GM12878 (cell line): ENCODE data around the gene HCFC1. TPM values are rescaled to one million over a fixed set of nuclear protein-coding genes. Genes with fewer than 3 reads are reported as not detected.

Experiments used
- BCL3 ChIP-seq: IDR thresholded peaks from 2 replicates; pipeline ENCODE4 v1.6.1; 2011; ENCODE audit warnings: borderline replicate concordance, low read depth, mild to moderate bottlenecking, moderate library complexity, low read length; ENCODE audit not compliant: insufficient read depth, poor library complexity, severe bottlenecking
- CREM ChIP-seq: IDR thresholded peaks from 2 replicates; pipeline ENCODE4 v1.6.1; 2014; ENCODE audit warnings: antibody characterized with exemption, low read depth
- EGR1 ChIP-seq, 2 experiments: IDR thresholded peaks; 1 replicate in 1 of 2; 2 replicates in 1 of 2; pipeline ENCODE4 v1.6.1; 2011 to 2012; ENCODE audit warnings: low read depth in 2 of 2, low read length in 2 of 2, borderline replicate concordance in 1 of 2, mild to moderate bottlenecking in 1 of 2, moderate library complexity in 1 of 2
- EZH2 ChIP-seq: IDR thresholded peaks from 2 replicates; pipeline ENCODE4 v1.6.1; 2012; ENCODE audit warnings: low read depth, mild to moderate bottlenecking, control low read depth, inconsistent platforms, low read length, borderline replicate concordance; ENCODE audit not compliant: control insufficient read depth
- FOXK2 ChIP-seq: fragments of 450-650 bp; IDR thresholded peaks from 2 replicates; pipeline ENCODE4 v1.6.1; 2017; ENCODE audit warnings: mild to moderate bottlenecking, moderate library complexity
- GATAD2B ChIP-seq: fragments of 450-650 bp; conservative IDR thresholded peaks from 2 replicates; pipeline ENCODE4 v1.6.1; 2017; ENCODE audit warnings: low read depth, mild to moderate bottlenecking, moderate library complexity
- IKZF2 ChIP-seq, 2 experiments: fragments of 450-650 bp; IDR thresholded peaks; 2 replicates each; pipeline ENCODE4 v1.6.1; 2017; ENCODE audit warnings: mild to moderate bottlenecking in 2 of 2, moderate library complexity in 2 of 2
- JUND ChIP-seq: IDR thresholded peaks from 2 replicates; pipeline ENCODE4 v1.6.1; 2012; ENCODE audit warnings: low read depth, mild to moderate bottlenecking, low read length, improper control_type of control experiment, moderate library complexity
- MEF2B ChIP-seq: fragments of 450-650 bp; IDR thresholded peaks from 2 replicates; pipeline ENCODE4 v1.6.1; 2018; ENCODE audit warnings: mild to moderate bottlenecking, moderate library complexity; ENCODE audit not compliant: partially characterized antibody, poor library complexity, severe bottlenecking
- NFYA ChIP-seq: IDR thresholded peaks from 2 replicates; pipeline ENCODE4 v1.6.1; 2011; ENCODE audit warnings: low read depth, mild to moderate bottlenecking, low read length, improper control_type of control experiment, borderline replicate concordance
- SMARCA5 ChIP-seq: fragments of 450-650 bp; IDR thresholded peaks from 2 replicates; pipeline ENCODE4 v1.6.1; 2017; ENCODE audit warnings: mild to moderate bottlenecking
- SREBF2 ChIP-seq: IDR thresholded peaks from 2 replicates; pipeline ENCODE4 v1.6.1; 2012; ENCODE audit warnings: mild to moderate bottlenecking, low read length
- TAF1 ChIP-seq: IDR thresholded peaks from 2 replicates; pipeline ENCODE4 v1.6.1; 2011; ENCODE audit warnings: mild to moderate bottlenecking, low read depth, low read length, borderline replicate concordance
- TARDBP ChIP-seq: IDR thresholded peaks from 2 replicates; pipeline ENCODE4 v1.6.1; 2016; ENCODE audit warnings: borderline replicate concordance
- ZBTB33 ChIP-seq: fragments of 450-650 bp; IDR thresholded peaks from 2 replicates; pipeline ENCODE4 v1.6.1; 2017; ENCODE audit warnings: mild to moderate bottlenecking
- ZNF274 ChIP-seq: IDR thresholded peaks from one replicate; pipeline ENCODE4 v1.8.0; 2011; ENCODE audit not compliant: insufficient read length, insufficient read depth
- polyA plus RNA-seq, 11 experiments: library from polyadenylated mRNA; depleted of rRNA in 4 of 11; unstranded in 6 of 11; stranded (reverse) in 5 of 11; fragments of >200 nt; fragmentation: Nextera tagmentation in 4 of 11; fragmentation: Illumina TruSeq in 1 of 11; extraction: Ambion mirVana in 4 of 11; extraction: Trizol in 1 of 11; gene quantifications; 1 replicate in 1 of 11; 2 replicates in 10 of 11; pipeline versions ENCODE4 v1.2.1 to v1.2.3, GENCODE V29; 2011 to 2016; ENCODE audit warnings: inconsistent platforms in 2 of 11, missing spikeins in 2 of 11, low read depth in 1 of 11
- total RNA-seq, 4 experiments: library from RNA; depleted of rRNA in 3 of 4; stranded (reverse); fragments of >200 nt in 3 of 4; fragmentation: Illumina TruSeq in 1 of 4; extraction: Trizol in 1 of 4; gene quantifications; 2 replicates each; pipeline versions ENCODE4 v1.2.1 to v1.2.3, GENCODE V29; 2013 to 2021
- TF ChIP-seq, protein P1 (sequence below): IDR thresholded peaks from 2 replicates; pipeline ENCODE4 v1.6.1; 2012; ENCODE audit warnings: improper control_type of control experiment, low read depth, low read length; ENCODE audit not compliant: insufficient replicate concordance
- TF ChIP-seq, protein P2 (sequence below): IDR thresholded peaks from 2 replicates; pipeline ENCODE4 v1.6.1; 2012; ENCODE audit warnings: low read depth, low read length, improper control_type of control experiment

Gene HCFC1
- total and polyA plus RNA-seq, 10 of the 15 experiments (the other 5 are each of a cell fraction or from before 2014, with no cell fraction given) = 3.9 to 92.7 (median 23.5) TPM

DNA sequence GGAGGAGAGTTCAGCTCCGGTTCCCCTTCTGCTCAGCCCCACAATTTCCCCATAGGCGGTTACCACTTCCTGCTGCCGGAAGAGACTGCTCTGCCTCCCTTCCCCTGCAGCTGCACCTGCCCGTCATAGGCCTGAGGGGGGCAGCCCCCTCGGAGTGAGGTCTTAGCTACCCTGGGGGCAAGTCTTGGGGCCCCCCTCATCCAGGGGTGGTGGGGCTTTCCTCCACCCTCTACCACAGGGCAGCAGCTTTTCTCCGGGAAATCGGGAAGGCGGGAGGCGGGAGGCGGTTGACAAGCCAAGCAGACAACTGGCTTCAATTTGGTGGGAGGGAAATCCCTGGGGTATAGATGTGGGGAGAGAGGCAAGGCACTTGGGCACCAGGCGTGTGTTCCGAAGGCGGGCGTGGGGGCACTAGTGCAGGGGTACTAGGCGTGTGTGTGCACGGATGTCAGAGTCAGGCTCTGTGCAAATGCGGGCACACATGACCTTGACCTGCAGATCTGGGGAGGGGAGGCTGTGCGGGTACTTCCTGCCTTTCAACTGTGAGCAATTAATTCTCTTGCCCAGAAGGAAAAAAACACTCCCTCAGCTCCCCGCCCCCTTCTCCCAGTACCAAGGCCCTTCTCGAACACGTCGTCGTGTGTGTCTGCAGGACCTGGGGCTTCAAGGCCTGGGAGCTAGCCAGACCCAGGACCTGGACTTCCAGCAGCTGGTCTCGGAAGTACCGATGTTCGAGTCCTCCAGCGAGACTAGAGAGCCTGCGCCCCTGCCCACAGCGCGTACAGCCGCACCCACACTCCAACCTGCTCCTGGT lies 44.6 kb downstream of the HCFC1 start (continued):
- TF ChIP-seq, protein P1, sequence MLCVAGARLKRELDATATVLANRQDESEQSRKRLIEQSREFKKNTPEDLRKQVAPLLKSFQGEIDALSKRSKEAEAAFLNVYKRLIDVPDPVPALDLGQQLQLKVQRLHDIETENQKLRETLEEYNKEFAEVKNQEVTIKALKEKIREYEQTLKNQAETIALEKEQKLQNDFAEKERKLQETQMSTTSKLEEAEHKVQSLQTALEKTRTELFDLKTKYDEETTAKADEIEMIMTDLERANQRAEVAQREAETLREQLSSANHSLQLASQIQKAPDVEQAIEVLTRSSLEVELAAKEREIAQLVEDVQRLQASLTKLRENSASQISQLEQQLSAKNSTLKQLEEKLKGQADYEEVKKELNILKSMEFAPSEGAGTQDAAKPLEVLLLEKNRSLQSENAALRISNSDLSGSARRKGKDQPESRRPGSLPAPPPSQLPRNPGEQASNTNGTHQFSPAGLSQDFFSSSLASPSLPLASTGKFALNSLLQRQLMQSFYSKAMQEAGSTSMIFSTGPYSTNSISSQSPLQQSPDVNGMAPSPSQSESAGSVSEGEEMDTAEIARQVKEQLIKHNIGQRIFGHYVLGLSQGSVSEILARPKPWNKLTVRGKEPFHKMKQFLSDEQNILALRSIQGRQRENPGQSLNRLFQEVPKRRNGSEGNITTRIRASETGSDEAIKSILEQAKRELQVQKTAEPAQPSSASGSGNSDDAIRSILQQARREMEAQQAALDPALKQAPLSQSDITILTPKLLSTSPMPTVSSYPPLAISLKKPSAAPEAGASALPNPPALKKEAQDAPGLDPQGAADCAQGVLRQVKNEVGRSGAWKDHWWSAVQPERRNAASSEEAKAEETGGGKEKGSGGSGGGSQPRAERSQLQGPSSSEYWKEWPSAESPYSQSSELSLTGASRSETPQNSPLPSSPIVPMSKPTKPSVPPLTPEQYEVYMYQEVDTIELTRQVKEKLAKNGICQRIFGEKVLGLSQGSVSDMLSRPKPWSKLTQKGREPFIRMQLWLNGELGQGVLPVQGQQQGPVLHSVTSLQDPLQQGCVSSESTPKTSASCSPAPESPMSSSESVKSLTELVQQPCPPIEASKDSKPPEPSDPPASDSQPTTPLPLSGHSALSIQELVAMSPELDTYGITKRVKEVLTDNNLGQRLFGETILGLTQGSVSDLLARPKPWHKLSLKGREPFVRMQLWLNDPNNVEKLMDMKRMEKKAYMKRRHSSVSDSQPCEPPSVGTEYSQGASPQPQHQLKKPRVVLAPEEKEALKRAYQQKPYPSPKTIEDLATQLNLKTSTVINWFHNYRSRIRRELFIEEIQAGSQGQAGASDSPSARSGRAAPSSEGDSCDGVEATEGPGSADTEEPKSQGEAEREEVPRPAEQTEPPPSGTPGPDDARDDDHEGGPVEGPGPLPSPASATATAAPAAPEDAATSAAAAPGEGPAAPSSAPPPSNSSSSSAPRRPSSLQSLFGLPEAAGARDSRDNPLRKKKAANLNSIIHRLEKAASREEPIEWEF = no peak
- TF ChIP-seq GATAD2B (peak; percentile 30; the same call in 1 of the 2 replicates), FOXK2 (no peak), SMARCA5 (peak; percentile 47; the same call in 1 of the 2 replicates), NFYA (no peak), ZNF274 (no peak), TARDBP (no peak), EZH2 (no peak), ZBTB33 (no peak), EGR1 (IDR thresholded peaks at IDR 0.05; ENCODE audit: borderline replicate concordance in 1 of 2, low read depth in 2 of 2, low read length in 2 of 2) (0 out of 3 replicates have a peak, but pooled peaks of 1 of the 2 experiments have one; percentile 12), TAF1 (0 out of 2 replicates have a peak, but pooled peaks have one; percentile 50), MEF2B (peak; percentile 86), IKZF2 (IDR thresholded peaks at IDR 0.05) (peak; percentile 76), BCL3 (peak; percentile 7), CREM (peak; percentile 53; the same call in 1 of the 2 replicates), SREBF2 (no peak), JUND (no peak)
- TF ChIP-seq, protein P2, sequence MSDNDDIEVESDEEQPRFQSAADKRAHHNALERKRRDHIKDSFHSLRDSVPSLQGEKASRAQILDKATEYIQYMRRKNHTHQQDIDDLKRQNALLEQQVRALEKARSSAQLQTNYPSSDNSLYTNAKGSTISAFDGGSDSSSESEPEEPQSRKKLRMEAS = no peak; the same call in 1 of the 2 replicates
